HepG2 (cell line): Measurements from ENCODE around the gene DRD3. TPM values are rescaled to one million over a fixed set of nuclear protein-coding genes. Genes with fewer than 3 reads are reported as not detected.

Experiments
- ATAC-seq: fragments of 200-7000 bp; cut with Tn5 transposase; 3 replicates; pipeline ENCODE4 v1.9.1; 2020; ENCODE audit warnings: mild to moderate bottlenecking, moderate library complexity
- BruUV-seq: library from RNA; stranded (reverse); fragments of 400-500 nt; replicated peaks from 2 replicates; lab custom pipeline; 2021; lab: Mats Ljungman, UMichigan
- CTCF ChIA-PET: fragments of 300-600 bp; formaldehyde crosslinking; extraction: SDS; loops from one replicate; lab custom pipeline; 2021; ENCODE audit warnings: low total read pairs, inconsistent platforms, low intra/inter-chr PET ratio; lab: Yijun Ruan, JAX
- POLR2A ChIA-PET: fragments of 350-600 bp; sonication (Branson Sonifier 250); formaldehyde crosslinking; loops from one replicate; lab custom pipeline; 2020; ENCODE audit warnings: antibody characterized with exemption, inconsistent platforms; lab: Yijun Ruan, JAX
- DNase-seq: peaks from one replicate; pipeline ENCODE4 v3.0.0-alpha.2; 2015; ENCODE audit warnings: low spot score
- FAIRE-seq: peaks from 3 replicates; lab custom pipeline; 2011; peaks lifted over from hg19 to GRCh38; lab: Jason Lieb, UNC
- H2AFZ ChIP-seq: one replicate; pipeline ENCODE4 v1.6.1; 2011; ENCODE audit warnings: low read length, inconsistent platforms
- H3K27ac ChIP-seq: fragments of 300-600 bp; 3 replicates; pipeline ENCODE4 v1.8.0; 2011; ENCODE audit warnings: mixed run types, mild to moderate bottlenecking, mixed read lengths, low read length, inconsistent platforms; ENCODE audit not compliant: insufficient read depth; ENCODE audit errors: extremely low read length
- H3K27me3 ChIP-seq, 2 experiments: fragments of 200-600 bp in 1 of 2; 2 replicates in 1 of 2; 3 replicates in 1 of 2; pipeline versions ENCODE4 v1.6.0 to v1.8.0; 2011; ENCODE audit warnings: low read length in 2 of 2, mild to moderate bottlenecking in 2 of 2, moderate library complexity in 2 of 2, inconsistent platforms in 1 of 2; ENCODE audit not compliant: insufficient read depth in 2 of 2, control insufficient read depth in 1 of 2
- H3K36me3 ChIP-seq, 2 experiments: fragments of 200-600 bp in 1 of 2; replicated peaks in 1 of 2; 2 replicates in 1 of 2; 3 replicates in 1 of 2; pipeline versions ENCODE4 v1.5.1 to v1.8.0; 2011; ENCODE audit warnings: low read length in 2 of 2, inconsistent platforms in 1 of 2; ENCODE audit not compliant: insufficient read depth in 2 of 2, control insufficient read depth in 1 of 2
- H3K4me1 ChIP-seq: 2 replicates; pipeline ENCODE4 v1.5.1; 2012; ENCODE audit warnings: low read length, inconsistent platforms; ENCODE audit not compliant: insufficient read depth
- H3K4me2 ChIP-seq: 2 replicates; pipeline ENCODE4 v1.6.0; 2011; ENCODE audit warnings: low read depth, low read length, inconsistent platforms
- H3K4me3 ChIP-seq, 3 experiments: fragments of 200-600 bp in 1 of 3; sonication (generic), shearing (Covaris generic) in 1 of 3; replicated peaks in 1 of 3; 2 replicates each; pipeline ENCODE4 v1.5.1; 2011 to 2016; ENCODE audit warnings: low read length in 3 of 3, inconsistent platforms in 2 of 3, low read depth in 2 of 3, mild to moderate bottlenecking in 2 of 3, control low read depth in 1 of 3, mixed read lengths in 1 of 3; ENCODE audit not compliant: insufficient read depth in 1 of 3
- H3K79me2 ChIP-seq: one replicate; pipeline ENCODE4 v1.6.1; 2011; ENCODE audit warnings: low read length, inconsistent platforms; ENCODE audit not compliant: insufficient read depth
- H3K9ac ChIP-seq: 2 replicates; pipeline ENCODE4 v1.6.0; 2011; ENCODE audit warnings: mild to moderate bottlenecking, low read depth, low read length, inconsistent platforms; ENCODE audit not compliant: insufficient read depth
- H3K9me3 ChIP-seq: 2 replicates; pipeline ENCODE4 v1.5.1; 2012; ENCODE audit warnings: mild to moderate bottlenecking, low read length
- H4K20me1 ChIP-seq: 2 replicates; pipeline ENCODE4 v1.6.0; 2011; ENCODE audit warnings: inconsistent platforms, mild to moderate bottlenecking, low read length, moderate library complexity; ENCODE audit not compliant: insufficient read depth
- ASH2L ChIP-seq: fragments of 300-600, 200-600 bp; sonication (generic); IDR thresholded peaks from 2 replicates; pipeline ENCODE4 v1.7.0; 2017; ENCODE audit warnings: low read depth, mild to moderate bottlenecking, moderate library complexity, mixed read lengths, low read length; ENCODE audit not compliant: insufficient read length
- HNRNPLL ChIP-seq: fragments of 200-400 bp; formaldehyde crosslinking; IDR thresholded peaks from 2 replicates; pipeline ENCODE4 v1.6.1; 2017; ENCODE audit warnings: mild to moderate bottlenecking, low read depth, low read length; ENCODE audit not compliant: poor library complexity, severe bottlenecking
- KDM5B ChIP-seq: sonication (generic); formaldehyde crosslinking; IDR thresholded peaks from 2 replicates; pipeline ENCODE4 v1.4.0; 2020; ENCODE audit warnings: missing genetic modification reagents, mild to moderate bottlenecking, borderline replicate concordance
- SALL1 ChIP-seq: sonication (generic); formaldehyde crosslinking; IDR thresholded peaks from 2 replicates; pipeline ENCODE4 v1.8.0; 2022; ENCODE audit warnings: mild to moderate bottlenecking, missing genetic modification reagents
- ZNF660 ChIP-seq: sonication (generic); formaldehyde crosslinking; IDR thresholded peaks from 2 replicates; pipeline ENCODE4 v1.5.1; 2020; ENCODE audit warnings: mild to moderate bottlenecking, low read depth, missing genetic modification reagents, borderline replicate concordance
- ZNF678 ChIP-seq: sonication (generic); formaldehyde crosslinking; IDR thresholded peaks from 2 replicates; pipeline ENCODE4 v1.4.0; 2020; ENCODE audit warnings: mild to moderate bottlenecking, missing genetic modification reagents
- ZNF775 ChIP-seq: sonication (generic); formaldehyde crosslinking; IDR thresholded peaks from 2 replicates; pipeline ENCODE4 v1.4.0; 2020; ENCODE audit warnings: missing genetic modification reagents, mild to moderate bottlenecking, moderate library complexity, borderline replicate concordance
- WGBS: methylation state at CpG from one replicate; pipeline ENCODE4 v1.1.6; 2017; ENCODE audit warnings: low lambda C conversion rate; 5-methylcytosine and 5-hydroxymethylcytosine counted together
- in situ Hi-C: cut with HindIII; loops from 2 replicates; pipeline ENCODE4 v1.10.0; 2017; ENCODE audit warnings: low pct_unique_long_range_greater_than_20kb; ENCODE audit not compliant: extremely low pct_ligation_motif_present
- intact Hi-C: fragments of 100-400 bp; cut with micrococcal nuclease; formaldehyde crosslinking; loops from one replicate; pipeline ENCODE4 v1.10.0; 2022; ENCODE audit not compliant: unreplicated experiment
- polyA plus RNA-seq, 8 experiments: library from polyadenylated mRNA; depleted of rRNA in 3 of 8; stranded (reverse) in 7 of 8; unstranded in 1 of 8; fragments of >200 nt; fragmentation: Illumina TruSeq in 4 of 8; extraction: Trizol in 4 of 8; gene quantifications; 2 replicates each; pipeline versions ENCODE4 v1.2.1 to v1.2.3, GENCODE V29; 2011 to 2016; ENCODE audit warnings: low read depth in 4 of 8, missing spikeins in 1 of 8, mixed read lengths in 1 of 8; ENCODE audit not compliant: insufficient read depth in 1 of 8
- total RNA-seq, 5 experiments: library from RNA; depleted of rRNA; stranded (reverse); fragments of >200 nt; fragmentation: Illumina TruSeq; extraction: Trizol; gene quantifications; 2 replicates each; pipeline ENCODE4 v1.2.3, GENCODE V29; 2016; ENCODE audit warnings: low read depth in 1 of 5
- TF ChIP-seq, protein P1 (sequence below): IDR thresholded peaks from 2 replicates; pipeline ENCODE4 v1.6.1; 2016; ENCODE audit warnings: low read depth, missing genetic modification reagents, missing compliant biosample characterization
- TF ChIP-seq, protein P2 (sequence below): sonication (generic); formaldehyde crosslinking; IDR thresholded peaks from 2 replicates; pipeline ENCODE4 v1.8.0; 2022; ENCODE audit warnings: mild to moderate bottlenecking, missing genetic modification reagents; ENCODE audit not compliant: insufficient replicate concordance
- TF ChIP-seq, protein P3 (sequence below): sonication (generic); formaldehyde crosslinking; IDR thresholded peaks from 2 replicates; pipeline ENCODE4 v1.8.0; 2022; ENCODE audit warnings: mild to moderate bottlenecking, missing genetic modification reagents, moderate library complexity
- TF ChIP-seq, protein P4 (sequence below): sonication (generic); formaldehyde crosslinking; IDR thresholded peaks from 2 replicates; pipeline ENCODE4 v1.4.0; 2020; ENCODE audit warnings: mild to moderate bottlenecking, missing genetic modification reagents

DRD3 gene
- total and polyA plus RNA-seq, 2 of the 13 experiments (the other 11 are each of a cell fraction or from before 2014, with no cell fraction given): not detected

DNA sequence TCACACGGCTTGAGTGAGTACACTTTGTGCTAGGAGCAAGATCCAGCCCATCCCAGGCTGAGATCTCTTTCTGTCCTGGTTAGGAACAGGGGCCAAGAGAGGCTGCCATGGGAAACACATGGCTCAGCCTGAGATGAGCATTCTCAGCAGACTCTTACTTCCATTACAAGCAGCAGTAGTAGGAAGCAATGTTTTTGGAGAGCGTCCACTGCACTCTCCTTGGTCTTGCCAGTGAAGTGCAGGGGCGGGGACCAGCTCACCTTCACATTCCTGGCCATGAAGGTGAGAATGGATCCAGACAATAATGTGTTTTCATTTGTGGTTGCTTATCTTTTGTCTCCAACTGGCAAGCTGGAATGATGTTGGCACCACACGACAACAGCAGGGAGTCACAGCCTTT, 33.8 kb upstream of the DRD3 start (continued):
- TF ChIP-seq, protein P1, sequence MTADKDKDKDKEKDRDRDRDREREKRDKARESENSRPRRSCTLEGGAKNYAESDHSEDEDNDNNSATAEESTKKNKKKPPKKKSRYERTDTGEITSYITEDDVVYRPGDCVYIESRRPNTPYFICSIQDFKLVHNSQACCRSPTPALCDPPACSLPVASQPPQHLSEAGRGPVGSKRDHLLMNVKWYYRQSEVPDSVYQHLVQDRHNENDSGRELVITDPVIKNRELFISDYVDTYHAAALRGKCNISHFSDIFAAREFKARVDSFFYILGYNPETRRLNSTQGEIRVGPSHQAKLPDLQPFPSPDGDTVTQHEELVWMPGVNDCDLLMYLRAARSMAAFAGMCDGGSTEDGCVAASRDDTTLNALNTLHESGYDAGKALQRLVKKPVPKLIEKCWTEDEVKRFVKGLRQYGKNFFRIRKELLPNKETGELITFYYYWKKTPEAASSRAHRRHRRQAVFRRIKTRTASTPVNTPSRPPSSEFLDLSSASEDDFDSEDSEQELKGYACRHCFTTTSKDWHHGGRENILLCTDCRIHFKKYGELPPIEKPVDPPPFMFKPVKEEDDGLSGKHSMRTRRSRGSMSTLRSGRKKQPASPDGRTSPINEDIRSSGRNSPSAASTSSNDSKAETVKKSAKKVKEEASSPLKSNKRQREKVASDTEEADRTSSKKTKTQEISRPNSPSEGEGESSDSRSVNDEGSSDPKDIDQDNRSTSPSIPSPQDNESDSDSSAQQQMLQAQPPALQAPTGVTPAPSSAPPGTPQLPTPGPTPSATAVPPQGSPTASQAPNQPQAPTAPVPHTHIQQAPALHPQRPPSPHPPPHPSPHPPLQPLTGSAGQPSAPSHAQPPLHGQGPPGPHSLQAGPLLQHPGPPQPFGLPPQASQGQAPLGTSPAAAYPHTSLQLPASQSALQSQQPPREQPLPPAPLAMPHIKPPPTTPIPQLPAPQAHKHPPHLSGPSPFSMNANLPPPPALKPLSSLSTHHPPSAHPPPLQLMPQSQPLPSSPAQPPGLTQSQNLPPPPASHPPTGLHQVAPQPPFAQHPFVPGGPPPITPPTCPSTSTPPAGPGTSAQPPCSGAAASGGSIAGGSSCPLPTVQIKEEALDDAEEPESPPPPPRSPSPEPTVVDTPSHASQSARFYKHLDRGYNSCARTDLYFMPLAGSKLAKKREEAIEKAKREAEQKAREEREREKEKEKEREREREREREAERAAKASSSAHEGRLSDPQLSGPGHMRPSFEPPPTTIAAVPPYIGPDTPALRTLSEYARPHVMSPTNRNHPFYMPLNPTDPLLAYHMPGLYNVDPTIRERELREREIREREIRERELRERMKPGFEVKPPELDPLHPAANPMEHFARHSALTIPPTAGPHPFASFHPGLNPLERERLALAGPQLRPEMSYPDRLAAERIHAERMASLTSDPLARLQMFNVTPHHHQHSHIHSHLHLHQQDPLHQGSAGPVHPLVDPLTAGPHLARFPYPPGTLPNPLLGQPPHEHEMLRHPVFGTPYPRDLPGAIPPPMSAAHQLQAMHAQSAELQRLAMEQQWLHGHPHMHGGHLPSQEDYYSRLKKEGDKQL (CRISPR knock-in tag): no peak
- TF ChIP-seq ZNF775 (CRISPR knock-in tag) (no peak), KDM5B (CRISPR knock-in tag) (no peak), SALL1 (CRISPR knock-in tag) (no peak)

DNA sequence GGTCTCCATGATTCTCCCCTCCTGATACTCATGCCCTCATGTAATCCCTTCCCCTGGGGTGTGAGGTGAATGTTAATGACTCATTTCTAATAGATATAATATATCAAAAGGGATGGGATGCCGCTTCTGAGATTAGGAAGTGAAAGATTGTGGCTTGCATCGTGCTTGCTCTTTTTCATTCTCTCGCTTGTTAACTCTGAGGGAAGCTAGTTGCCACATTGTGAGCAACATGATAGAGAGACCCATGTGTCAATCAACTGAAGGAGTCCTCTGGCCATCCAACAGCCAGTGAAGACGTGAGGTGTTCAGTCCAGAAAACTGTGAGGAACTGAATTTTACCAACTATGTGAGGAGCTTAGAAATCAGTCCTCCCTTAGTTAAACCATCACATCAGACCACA, 28.9 kb upstream of the DRD3 start:
- no TSS peak for BruUV-seq
- H4K20me1 ChIP-seq: no peaks in the 10 kb centered on the region
- WGBS: 4% methylated on average over 4 of the region's 4 CpGs
- intact Hi-C loops: no loop called here
- TF ChIP-seq ASH2L: no peak
- no peak for TF ChIP-seq ZNF678 (CRISPR knock-in tag)
- no peak for TF ChIP-seq ZNF660 (CRISPR knock-in tag)
- TF ChIP-seq, protein P2, sequence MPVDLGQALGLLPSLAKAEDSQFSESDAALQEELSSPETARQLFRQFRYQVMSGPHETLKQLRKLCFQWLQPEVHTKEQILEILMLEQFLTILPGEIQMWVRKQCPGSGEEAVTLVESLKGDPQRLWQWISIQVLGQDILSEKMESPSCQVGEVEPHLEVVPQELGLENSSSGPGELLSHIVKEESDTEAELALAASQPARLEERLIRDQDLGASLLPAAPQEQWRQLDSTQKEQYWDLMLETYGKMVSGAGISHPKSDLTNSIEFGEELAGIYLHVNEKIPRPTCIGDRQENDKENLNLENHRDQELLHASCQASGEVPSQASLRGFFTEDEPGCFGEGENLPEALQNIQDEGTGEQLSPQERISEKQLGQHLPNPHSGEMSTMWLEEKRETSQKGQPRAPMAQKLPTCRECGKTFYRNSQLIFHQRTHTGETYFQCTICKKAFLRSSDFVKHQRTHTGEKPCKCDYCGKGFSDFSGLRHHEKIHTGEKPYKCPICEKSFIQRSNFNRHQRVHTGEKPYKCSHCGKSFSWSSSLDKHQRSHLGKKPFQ: no peak
- TF ChIP-seq, protein P3, sequence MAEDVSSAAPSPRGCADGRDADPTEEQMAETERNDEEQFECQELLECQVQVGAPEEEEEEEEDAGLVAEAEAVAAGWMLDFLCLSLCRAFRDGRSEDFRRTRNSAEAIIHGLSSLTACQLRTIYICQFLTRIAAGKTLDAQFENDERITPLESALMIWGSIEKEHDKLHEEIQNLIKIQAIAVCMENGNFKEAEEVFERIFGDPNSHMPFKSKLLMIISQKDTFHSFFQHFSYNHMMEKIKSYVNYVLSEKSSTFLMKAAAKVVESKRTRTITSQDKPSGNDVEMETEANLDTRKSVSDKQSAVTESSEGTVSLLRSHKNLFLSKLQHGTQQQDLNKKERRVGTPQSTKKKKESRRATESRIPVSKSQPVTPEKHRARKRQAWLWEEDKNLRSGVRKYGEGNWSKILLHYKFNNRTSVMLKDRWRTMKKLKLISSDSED: no peak
- TF ChIP-seq, protein P4, sequence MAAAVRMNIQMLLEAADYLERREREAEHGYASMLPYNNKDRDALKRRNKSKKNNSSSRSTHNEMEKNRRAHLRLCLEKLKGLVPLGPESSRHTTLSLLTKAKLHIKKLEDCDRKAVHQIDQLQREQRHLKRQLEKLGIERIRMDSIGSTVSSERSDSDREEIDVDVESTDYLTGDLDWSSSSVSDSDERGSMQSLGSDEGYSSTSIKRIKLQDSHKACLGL: no peak
- TF ChIP-seq HNRNPLL: no peak
- H3K27ac ChIP-seq: no peak overlapping the region
- POLR2A ChIA-PET: no interaction called here
- ATAC-seq: no peak
- H3K27me3 ChIP-seq: no peaks in the 10 kb centered on the region
- H2AFZ ChIP-seq: no peak overlapping the region
- CTCF ChIA-PET: no interaction called here
- no peaks in the 10 kb centered on the region for H3K79me2 ChIP-seq
- in situ Hi-C loops: no loop called here
- no peak for DNase-seq
- no peaks in the 10 kb centered on the region for H3K36me3 ChIP-seq
- H3K4me3 ChIP-seq: no peak overlapping the region
- no peaks in the 10 kb centered on the region for H3K9me3 ChIP-seq
- no peak overlapping the region for H3K9ac ChIP-seq
- no peak for FAIRE-seq
- H3K4me1 ChIP-seq: no peaks in the 10 kb centered on the region
- no peak overlapping the region for H3K4me2 ChIP-seq
